Medulla oblongata (tissue), 1 donor: ENCODE data around the gene HSPG2.
A peak's percentile ranks its signal among the peaks of the same experiment; 100 is the strongest.
"Not testable (repeated sequence)": the region's sequence is repeated elsewhere in the genome, so short reads cannot be mapped to it uniquely, and the experiment has no call there.

Source experiments
- DNase-seq: peaks from one replicate; pipeline ENCODE4 v3.0.0-alpha.2; 2015; ENCODE audit errors: extremely low spot score

The HSPG2 gene

DNA sequence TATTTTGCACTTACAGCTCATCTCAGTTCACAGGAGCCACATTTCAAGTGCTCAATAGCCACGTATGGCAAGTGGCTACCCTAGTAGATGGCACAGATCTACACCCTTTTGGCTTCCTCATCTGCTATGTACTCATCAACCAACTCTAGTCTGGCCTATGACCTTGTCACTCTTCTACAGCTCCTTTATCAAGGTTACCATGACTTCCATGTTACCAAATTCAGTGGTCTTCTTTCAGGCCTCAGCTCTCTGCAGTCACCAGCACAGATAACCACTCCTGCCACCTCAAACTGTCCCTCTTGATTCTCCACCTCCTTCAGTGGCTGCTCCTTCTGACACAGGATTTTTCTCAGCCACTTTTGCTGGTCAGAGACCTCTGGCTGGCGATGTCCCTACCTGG lies 142.5 kb downstream of the HSPG2 start:
- DNase-seq, result no peak

GRCh38 chr1:21793104-21793503 lies 144.0 kb downstream of the HSPG2 start:
- DNase-seq, result no peak

GRCh38 chr1:21786640-21787039 lies 150.5 kb downstream of the HSPG2 start:
- no peak for DNase-seq

DNA sequence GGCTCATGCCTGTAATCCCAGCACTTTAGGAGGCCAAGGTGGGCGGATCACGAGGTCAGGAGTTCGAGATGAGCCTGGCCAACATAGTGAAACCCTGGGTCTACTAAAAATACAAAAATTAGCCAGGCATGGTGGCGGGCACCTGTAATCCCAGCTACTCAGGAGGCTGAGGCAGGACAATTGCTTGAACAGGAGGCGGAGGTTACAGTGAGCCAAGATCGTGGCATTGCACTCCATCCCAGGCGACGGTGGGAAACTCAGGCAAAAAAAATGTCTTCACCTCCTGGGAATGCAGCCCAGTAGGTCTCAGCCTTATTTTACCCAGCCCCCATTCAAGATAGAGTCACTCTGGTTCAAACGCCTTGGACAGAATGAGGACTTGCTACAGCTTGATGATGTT lies 151.3 kb downstream of the HSPG2 start:
- not testable (repeated sequence) for DNase-seq

DNA sequence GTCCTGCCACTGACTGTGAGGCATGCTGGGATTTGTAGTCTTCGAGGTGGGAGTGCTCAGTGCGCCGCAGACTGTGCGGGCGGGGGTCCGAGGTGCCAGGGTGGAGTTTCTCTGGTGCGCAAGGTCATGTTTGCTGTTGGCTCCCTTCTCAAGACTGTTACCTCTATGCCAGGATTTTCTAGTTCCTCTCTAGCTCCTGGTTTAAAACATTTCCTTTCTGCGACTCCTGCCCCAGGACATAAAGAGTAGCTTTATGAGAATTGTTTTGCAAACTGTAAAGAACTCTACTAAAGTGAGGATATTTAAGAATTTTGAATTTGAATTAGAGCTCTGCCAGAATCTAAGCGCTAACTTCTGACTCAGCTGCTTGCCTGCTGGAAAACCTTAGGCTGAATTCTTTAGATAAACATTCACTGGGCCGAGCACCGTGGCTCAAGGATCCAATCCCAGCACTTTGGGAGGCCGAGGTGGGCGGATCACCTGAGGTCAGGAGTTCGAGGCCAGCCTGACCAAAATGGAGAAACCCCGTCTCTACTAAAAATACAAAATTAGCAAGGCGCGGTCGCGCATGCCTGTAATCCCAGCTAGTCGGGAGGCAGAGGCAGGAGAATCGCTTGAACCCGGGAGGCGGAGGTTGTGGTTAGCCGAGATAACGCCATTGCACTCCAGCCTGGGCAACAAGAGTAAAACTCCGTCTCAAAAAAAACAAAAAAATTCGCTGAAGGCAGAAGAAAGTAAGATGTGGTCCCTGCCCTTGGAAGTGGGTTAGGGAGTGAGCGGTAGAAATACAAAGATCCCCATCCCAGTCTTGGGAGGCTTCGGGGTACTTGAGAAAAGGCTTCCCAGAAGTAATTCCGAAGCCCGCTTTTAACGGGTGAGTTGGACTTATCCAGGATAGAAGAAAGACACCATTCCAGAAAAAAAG lies 153.2 kb downstream of the HSPG2 start:
- DNase-seq, result no peak

DNA sequence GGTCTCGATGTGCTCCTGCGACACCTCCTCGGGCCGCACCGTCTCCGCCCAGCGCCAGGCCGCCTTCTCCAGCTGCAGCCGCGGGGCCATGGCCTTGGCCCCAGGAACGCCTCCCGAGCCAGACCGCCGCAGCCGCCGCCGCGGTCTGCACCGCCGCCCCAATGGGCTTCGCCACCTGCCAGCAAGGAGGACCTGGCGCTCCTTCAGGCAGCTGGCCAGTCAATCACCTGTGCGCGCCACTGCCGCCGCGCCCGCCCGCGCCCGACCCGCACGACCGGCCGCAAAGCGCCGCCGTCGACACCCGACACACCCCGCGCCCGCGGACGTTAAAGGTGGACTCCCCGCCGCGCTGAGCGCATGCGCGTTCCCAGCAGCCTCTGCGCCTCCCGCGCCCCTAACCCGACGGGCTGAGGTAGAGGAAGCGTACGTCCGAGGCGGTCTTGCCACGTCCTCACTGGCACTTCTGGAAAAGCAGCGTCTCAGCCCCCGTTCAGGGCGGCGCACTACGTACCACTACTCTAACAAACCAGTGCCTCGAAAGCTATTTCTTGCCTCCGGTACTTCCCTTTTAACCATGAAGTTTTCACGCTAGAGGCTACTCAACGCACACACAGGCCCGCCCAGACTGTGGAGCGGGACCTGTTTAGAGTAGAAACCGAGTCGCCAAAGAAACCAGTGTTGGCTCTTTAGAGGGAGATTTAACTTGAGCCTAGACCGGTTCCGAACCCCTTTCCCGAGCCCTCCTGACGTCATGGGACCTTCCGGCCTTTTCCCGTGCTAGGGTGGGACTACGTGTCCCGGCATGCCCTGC lies 154.0 kb downstream of the HSPG2 start, which contains the start of gene USP48:
TSS of gene USP48 (minus strand) at position 282 of the 811 bp plus-strand sequence. CDS start at position 90, 192 bp downstream.
- peak; percentile 99 for DNase-seq

DNA sequence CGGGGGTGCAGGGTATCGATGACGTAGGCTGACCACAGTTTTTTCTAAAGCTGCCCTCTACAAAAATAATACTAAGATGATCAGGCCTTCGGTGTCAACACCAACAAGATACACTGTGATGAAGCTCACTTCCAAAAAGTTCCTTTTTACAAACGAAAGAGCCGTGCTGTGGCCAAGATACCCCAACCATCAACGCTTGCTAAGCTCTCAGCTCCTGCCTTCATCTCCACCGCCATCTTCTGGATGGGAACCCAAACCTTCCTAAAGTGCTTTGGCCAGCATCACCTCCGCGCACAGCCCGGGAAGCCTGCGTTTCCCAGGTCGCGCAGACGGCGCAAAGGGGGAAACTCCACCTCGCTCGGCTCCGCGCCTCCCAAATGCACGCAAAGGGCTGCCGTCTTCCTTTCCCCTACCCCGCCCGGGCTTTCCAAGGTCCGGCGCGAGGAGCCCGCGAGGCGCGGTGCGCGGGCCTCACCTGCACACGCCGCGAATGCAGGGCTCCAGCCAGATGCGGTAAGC lies 154.7 kb downstream of the HSPG2 start:
- DNase-seq, result peak; percentile 75

DNA sequence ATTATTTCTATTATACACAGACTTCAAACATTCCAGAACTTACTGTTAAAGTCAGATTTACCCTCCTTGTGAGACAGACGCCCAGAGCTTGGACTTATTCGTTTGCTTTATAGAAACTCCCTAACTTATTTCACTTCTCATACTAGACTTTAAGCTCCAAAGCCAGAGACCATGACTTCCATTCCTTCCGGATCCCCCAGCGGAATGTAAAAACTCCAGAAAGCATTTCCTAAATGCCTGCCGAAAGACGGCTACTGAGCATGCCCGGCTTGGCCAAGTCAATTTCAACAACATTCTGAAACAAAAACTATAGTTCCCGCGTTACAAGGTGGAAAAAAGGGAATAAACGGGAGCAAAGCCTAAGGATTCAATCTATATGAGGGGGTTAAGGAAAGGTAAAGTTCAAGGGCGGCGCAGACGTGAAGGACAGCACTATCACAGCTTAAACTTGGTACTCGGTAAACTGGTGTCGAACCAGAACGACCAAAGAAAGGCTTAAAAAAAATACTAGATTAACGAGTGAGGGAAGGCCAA lies 155.2 kb downstream of the HSPG2 start:
- DNase-seq, result no peak

DNA sequence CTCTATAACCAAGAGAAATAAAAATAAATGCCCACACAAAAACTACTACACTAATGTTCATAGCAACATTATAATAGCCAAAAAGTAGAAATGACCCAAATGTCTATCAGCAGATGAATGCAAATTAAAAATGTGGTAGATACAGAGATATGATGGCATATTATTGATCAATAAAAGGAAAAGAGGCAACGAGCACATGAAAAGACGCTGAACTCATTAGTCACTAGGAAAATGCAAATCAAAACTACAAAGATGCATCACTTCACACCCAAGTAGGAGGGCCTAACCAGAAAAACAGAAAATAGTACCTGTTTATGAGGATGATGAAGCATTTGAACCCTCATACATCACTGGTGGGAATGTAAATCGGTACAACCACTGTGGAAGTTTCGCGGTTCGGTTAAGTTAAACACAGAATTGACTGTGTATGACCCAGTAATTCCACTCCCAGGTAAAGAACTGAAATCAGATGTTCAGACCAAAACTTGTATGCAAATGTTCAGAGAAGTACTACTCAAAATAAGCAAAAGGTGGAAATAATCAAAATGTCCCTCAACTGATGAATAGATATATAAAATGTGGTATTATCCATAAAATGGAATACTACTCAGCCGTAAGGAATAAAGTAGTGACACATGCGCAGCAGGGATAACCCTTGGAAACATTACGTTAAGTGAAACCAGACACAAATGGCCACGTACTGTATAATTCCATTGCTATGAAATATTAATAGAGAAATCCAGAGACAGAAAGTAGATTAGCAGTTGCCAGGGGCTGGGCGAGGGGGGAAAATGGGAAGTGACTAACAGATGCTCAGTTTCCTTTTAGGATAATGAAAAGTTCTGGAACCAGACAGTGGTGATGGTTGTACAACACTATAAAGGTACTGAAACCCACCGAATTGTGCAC lies 157.2 kb downstream of the HSPG2 start:
- DNase-seq, result no peak

- no peak for DNase-seq
Observed at GRCh38 chr1:21778405-21778727, 158.7 kb downstream of the HSPG2 start.

DNA sequence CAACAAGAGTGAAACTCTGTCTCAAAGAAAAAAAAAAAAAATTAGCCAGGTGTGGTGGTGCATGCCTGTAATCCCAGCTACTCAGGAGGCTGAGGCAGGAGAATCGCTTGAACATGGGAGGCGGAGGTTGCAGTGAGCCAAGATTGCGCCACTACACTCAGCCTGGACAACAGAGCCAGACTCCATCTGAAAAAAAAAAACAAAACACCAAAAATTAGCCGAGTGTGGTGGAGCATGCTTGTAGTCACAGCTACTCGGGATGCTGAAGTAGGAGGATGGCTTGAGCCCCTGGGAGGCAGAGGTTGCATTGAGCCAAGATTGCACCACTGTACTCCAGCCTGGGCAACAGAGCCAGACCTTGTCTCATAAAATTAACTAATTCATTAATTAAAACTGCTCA lies 160.2 kb downstream of the HSPG2 start:
- not testable (repeated sequence) for DNase-seq

DNA sequence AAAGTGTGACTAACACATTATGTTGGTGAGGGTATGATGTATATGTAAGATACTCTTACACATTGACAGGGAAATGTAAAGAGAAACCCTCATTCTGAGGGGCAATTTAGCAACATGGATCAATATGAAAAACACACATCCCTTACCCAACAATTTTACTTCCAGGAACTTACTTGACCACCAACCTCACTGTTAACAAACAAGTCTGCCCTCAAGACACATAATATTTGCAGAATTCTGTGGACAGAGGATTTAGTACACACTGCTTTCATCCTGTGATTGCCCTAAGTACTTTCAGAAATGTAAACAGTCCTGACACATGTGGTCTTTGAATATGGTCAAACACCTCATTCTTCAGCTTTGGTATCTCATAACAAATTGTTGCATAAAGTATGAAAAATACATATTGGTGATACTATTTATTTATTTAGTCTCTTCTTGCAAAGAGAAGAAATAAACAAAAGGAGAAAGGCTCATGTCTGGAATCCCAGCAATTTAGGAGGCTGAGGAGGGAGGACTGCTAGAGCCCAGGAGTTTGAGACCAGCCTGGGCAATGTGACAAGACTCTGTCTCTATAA lies 161.0 kb downstream of the HSPG2 start:
- no peak for DNase-seq

GRCh38 chr1:21775550-21775914 lies 161.6 kb downstream of the HSPG2 start:
- no peak for DNase-seq

DNA sequence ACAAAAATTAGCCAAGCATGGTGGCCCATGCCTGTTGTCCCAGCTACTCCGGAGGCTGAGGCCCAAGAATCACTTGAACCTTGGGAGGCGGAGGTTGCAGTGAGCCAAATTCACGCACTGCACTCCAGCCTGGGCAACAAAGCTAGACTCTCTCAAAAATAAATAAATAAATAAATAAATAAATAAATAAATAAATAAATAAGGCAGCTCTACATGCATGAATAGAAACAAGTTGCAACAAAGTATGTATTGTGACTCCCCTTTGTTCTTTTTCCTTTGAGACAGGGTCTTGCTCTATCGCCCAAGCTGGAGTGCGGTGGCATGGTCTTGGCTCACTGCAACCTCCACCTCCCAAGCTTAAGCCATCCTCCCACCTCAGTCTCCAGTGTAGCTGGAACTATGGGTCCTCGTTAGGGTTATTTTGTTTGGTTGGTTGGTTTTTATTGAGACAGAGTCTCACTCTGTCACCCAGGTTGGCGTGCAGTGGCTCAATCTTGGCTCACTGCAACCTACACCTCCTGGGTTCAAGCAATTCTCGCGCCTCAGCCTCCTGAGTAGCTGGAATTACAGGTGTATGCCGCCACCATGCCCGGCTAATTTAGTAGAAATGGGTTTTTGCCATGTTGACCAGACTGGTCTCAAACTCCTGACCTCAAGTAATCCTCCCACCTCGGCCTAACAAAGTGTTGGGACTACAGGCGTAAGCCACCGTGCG lies 162.1 kb downstream of the HSPG2 start:
- DNase-seq, result no peak

GRCh38 chr1:21773585-21773984 lies 163.5 kb downstream of the HSPG2 start:
- no peak for DNase-seq
